GM18519 (cell line): ENCODE results near the gene LRRC45.

Experiments
- ATAC-seq: cut with Tn5 transposase; IDR thresholded peaks from one replicate; pipeline ENCODE4 v1.9.1; 2021; ENCODE audit warnings: mild to moderate bottlenecking, moderate library complexity; ENCODE audit not compliant: unreplicated experiment, low FRiP score

The LRRC45 gene

DNA sequence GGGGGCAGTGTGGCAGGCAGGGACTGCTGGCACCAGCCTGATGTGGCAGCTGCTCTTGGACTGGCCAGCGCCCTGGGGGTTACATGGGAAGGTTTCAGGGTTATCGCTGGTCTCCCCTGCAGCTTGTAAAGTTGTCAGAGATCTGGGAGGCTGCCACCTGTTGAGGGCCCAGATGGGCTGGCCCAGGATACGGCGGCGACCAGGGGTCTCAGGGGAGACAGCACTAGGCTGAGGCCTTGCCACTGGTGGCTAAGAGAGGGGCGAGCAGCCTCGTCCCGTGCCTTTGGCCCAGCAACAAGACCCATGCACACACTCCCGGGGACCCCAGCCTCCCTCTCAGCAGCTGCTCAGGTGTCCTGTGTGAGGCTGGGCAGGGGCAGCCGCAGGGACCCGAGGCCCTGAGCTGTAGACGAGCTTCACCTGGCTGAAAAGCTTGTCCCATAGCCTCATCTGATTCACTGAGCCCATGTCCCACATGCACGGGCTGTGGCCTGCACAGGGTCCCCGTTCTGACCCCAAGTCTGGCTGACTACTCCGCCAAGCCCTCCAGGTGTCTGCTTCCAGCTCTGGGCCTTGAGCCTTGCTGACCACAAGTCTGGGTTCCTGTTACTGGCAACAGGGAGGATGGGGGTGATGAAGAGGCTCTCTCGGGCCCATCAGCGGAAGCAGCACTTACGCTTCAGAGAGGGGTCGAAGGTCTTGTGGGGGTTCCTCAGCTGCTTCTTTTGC is 36.3 kb downstream of the LRRC45 start:
- no peak for ATAC-seq

DNA sequence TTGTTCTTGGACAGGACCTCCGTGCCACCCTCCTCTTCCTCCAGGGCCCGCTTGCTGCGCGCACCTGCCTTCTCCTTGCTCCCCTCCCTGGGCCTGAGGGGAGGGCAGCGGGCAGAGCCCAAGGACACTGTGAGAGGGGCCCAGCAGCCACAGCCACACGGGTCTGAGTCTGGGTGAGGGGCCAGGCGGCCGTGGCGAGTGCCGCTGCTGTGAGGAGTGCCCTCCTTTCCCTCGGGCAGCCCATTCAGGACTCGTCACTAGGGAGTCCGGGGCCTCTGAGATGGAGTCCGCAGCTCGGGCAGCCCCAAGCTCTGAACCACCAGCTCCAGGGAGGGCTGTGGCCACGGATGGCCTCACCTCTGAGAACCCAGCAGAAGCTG is 36.9 kb downstream of the LRRC45 start:
- ATAC-seq: no peak

DNA sequence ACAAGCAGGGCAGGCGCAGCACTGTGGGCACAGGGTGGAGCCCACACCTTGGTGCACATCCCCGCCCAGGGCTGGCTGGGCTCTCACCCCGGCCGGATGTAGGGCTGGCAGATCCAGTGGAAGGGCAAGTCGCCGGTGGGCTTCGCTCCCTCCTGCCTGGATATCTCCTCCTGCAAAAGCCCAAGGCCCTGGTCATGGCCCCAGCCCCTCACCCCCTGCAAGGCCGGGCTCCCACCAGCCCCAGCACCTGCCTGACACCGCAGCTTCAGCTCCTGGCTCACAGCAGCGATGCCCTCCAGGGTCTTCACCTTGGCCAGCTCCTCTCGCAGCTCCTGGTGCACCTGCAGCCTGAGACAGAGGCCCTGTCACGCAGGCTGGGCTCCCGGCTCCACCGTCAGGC is 37.5 kb downstream of the LRRC45 start:
- ATAC-seq: no peak

- no peak for ATAC-seq
Observed at GRCh38 chr17:82061047-82061925, 38.2 kb downstream of the LRRC45 start.

DNA sequence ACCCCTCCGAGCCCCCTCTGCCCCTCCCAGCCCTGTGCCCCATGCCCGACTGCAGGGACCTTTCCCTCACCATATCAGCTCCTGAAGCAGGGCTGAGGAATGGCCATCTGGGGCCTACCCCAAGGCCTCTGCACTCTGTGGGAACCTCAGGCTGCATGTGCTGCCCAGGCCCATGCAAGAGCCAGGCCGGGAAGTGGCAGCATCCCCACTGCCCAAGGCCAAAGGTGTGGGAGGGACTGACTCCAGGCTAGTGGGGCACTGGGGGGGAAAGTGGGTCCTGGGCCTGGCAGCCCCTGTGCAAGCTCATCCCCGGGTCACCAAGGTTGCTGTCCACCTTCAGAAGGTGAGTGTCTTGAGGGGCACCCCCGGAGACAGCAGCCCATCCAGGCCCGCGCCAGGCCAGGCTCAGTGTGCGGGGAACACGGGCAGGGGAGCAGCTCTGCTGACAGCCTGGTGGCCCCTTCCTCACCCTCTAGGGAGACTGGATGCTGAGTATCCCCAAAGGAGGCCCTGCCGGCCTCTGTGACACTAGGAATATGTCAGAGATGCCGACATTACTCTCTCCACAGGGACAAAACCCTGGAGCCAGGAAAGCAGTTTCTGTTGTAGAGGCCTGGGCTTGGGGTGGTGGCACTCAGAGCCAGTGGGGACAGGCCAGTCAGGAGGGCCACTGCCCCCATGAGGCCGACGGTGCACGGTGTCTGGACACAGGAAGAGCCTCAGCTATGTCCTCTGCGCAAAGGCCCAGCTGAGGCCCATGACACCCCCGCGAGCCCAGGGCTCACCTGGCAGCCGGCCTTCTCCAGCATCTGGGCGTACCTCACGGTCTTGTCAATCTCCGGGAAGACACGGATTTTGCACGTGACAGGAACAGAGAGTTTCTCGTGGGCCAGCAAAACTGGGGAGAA is 39.2 kb downstream of the LRRC45 start:
- no peak for ATAC-seq

DNA sequence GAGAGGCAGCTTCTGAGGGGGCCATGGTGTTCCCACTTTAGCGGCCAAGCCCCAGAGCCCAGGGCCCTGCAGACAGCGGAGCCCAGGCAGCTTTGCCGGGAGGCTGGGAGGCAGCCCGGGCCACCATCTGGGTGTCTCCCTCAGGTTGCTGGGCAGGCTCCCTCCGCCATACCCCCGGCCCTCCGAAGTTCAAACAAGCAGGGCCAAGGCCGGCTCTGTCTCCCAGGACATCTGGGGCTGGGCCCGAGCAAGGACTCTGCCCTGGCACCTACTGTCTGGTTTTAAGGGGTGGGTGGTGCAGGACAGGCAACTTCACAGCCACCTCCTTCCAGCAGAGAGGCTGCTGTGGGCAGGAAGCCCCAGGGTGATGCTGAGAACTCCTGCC is 39.9 kb downstream of the LRRC45 start:
- no peak for ATAC-seq

- no peak for ATAC-seq
Observed at GRCh38 chr17:82063424-82064415, 40.6 kb downstream of the LRRC45 start.

DNA sequence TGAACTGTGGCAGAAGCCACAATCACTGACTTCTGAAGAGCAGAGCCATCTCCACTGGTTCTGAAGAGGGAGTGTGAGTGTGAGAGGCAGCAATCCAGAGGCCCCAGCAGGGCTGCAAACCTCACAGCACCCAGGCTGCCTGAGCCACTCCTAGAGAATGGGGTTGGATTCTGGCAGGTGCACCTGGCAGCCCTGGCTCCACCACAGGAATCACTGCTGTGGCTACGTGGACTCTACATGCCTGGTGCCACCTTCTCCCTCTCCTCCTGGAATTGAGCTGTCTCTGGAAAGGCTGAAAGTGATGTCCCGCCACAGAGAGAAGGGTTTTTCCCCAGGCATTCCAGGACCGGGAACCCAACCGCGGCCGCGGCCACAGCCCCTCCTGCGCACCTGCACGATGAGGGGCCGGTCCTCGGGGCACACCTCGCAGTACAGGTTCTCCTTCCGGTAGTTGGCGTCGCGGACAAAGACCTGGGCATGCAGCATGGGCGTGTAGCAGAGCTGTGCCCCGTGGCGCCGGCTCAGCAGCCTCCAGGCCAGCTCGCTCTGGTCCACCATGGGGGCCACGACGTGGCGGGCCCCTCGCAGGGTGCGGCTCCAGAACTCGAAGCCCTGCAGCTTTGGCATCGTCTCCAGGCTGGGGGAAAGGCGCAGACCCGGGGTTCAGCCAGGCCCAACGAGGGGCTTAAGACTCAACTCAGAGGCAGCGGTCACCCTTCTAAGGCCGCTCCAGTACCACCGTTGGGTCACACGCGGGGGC is 41.5 kb downstream of the LRRC45 start:
- ATAC-seq: no peak

DNA sequence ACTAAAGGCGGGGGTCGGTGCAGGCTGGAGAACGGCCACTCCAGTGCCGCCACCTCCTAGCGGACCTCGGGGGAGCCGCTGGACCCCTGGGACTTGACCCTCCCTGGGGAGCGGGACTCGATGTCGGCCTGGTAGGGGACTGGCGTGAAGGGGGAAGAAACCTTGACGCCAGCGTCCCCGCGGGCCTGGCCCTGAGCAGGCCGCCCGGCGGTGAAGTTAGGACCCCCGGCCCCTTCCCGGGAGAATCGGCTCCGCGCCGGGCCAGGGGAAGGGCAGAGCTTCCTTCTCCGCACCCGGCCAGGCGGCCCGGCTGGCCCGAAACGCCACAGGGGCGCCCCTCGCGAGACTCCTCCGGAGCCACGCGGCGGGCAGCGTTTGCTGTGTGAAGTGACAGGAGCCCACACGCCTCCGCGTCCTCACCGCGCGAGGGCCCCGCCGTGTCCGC is 42.1 kb downstream of the LRRC45 start:
- ATAC-seq: no peak

- no peak for ATAC-seq
Observed at GRCh38 chr17:82065638-82066303, 42.7 kb downstream of the LRRC45 start, which contains the start of gene DUS1L. DUS1L (minus strand) TSS chr17:82065804; CDS start chr17:82065059, 745 bp downstream.

- no peak for ATAC-seq
Observed at GRCh38 chr17:82070611-82071010, 47.5 kb downstream of the LRRC45 start.

GRCh38 chr17:82072827-82073226 is 49.7 kb downstream of the LRRC45 start:
- no peak for ATAC-seq

GRCh38 chr17:82073446-82073845 is 50.3 kb downstream of the LRRC45 start:
- no peak for ATAC-seq

GRCh38 chr17:82076018-82076784 is 53.1 kb downstream of the LRRC45 start:
- no peak for ATAC-seq

GRCh38 chr17:82076785-82077591 is 53.9 kb downstream of the LRRC45 start:
- no peak for ATAC-seq

GRCh38 chr17:82077617-82078358 is 54.7 kb downstream of the LRRC45 start:
- no peak for ATAC-seq
